ENCODE measurements around the gene IL34.
"Not testable (repeated sequence)": the region's sequence is repeated elsewhere in the genome, so short reads cannot be mapped to it uniquely, and the experiment has no call there.

Gene IL34

DNA sequence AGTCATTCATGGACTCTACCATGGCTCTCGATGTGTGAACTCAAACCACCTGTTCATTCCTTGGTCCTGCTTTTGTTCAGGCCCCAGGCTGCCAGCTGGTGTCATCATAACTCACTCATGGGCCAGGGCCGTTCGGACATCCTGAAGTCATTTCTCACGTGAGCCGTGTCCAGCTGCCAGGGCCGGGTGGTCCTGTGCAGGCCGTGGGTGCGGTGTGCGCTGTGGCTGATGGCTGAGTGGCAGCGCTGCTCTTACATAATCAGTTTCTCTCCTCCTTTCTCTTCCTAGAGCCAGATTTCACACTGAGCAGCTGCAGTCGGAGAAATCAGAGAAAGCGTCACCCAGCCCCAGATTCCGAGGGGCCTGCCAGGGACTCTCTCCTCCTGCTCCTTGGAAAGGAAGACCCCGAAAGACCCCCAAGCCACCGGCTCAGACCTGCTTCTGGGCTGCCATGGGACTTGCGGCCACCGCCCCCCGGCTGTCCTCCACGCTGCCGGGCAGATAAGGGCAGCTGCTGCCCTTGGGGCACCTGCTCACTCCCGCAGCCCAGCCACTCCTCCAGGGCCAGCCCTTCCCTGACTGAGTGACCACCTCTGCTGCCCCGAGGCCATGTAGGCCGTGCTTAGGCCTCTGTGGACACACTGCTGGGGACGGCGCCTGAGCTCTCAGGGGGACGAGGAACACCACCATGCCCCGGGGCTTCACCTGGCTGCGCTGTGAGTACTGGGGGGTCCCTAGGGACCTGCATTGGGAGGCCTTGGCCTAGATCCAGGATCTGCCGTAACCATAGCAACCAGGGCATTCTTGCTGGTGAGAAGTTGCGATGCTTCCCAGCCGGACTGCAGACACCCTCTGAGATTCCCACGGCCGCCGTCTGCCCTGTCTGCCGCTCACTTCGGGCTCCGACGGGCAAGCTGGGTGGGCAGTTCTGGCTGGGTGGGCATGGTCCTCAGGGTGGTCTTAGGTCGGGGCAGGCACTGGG, at the start of gene IL34:
Gene IL34 (plus strand): TSS at position 300 of the 982 bp plus-strand sequence. CDS start 389 bp downstream, at position 689.
- no peak for DNase-seq (ENCODE audit: low spot score)

DNA sequence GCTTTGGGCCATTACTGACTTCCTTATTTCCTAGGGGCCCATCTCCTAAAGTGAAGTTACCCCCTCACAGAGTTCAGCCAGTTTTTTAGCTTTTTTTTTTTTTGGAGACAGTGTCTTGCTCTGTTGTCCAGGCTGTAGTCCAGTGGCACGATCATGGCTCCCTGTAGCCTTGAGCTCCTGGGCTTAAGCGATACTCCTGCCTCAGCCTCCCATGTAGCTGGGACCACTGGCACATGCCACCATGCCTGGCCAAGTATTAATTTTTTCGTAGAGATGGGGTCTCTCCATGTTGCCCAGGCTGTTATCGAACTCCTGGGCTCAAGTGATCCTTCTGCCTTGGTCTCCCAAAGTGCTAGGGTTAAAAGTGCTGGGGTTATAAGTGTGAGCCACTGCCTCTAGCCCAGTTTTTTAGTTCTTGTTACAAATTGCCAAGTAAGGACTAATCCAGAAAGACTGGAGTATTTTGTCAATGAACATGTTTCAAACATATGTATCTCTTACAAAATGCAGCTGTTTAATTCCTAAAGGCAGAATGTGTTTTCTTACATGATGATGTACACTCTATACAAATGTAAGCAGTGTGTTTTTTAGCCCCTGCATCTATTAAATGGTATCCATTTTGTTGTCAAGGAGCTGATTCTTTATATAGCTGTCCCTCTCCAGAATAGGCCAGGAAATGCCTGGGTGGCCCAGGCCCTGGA, 49.1 kb upstream of the IL34 start:
- DNase-seq (ENCODE audit: low spot score) = no peak

DNA sequence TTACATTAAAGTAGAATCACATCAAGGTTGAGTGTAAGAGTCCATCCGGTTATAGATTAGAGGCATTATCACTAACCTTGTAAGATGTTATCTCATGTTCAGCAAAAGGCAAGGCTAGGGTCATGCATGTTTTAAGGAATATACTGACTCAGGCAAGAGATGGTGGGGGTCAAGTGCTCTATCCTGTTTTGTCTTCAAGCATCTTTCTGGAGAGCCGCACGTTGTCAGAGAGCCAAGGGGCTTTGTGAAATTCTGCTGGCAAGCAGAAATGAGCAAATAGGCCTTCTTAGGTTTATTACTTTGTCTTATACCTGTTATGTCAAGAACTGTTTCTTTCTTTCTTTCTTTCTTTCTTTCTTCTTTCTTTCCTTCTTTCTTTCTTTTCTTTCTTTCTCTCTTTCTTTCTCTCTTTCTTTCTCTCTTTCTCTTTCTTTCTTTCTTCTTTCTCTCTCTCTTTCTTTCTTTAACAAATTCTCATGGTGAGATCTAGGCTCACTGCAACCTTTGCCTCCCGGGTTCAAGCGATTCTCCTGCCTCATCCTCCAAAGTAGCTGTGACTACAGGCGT, 47.3 kb upstream of the IL34 start:
- no peak for DNase-seq (ENCODE audit: low spot score)

DNA sequence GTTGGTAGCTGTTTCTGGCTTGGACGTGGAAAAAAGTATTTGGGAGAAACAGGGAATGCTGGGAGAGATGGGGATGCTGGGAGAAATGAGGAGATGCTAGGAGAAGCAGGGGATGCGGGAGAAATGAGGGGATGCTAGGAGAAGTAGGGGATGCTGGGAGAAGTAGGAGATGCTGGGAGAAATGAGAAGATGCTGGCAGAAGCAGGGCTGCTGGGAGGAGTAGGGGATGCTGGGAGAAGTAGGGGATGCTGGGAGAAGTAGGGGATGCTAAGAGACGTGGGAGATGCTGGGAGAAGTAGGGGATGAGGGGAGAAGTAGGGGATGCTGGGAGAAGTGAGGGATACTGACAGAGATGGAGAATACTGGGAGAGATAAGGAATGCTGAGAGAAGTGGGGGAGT, 45.6 kb upstream of the IL34 start:
- DNase-seq (ENCODE audit: low spot score) = no peak

DNA sequence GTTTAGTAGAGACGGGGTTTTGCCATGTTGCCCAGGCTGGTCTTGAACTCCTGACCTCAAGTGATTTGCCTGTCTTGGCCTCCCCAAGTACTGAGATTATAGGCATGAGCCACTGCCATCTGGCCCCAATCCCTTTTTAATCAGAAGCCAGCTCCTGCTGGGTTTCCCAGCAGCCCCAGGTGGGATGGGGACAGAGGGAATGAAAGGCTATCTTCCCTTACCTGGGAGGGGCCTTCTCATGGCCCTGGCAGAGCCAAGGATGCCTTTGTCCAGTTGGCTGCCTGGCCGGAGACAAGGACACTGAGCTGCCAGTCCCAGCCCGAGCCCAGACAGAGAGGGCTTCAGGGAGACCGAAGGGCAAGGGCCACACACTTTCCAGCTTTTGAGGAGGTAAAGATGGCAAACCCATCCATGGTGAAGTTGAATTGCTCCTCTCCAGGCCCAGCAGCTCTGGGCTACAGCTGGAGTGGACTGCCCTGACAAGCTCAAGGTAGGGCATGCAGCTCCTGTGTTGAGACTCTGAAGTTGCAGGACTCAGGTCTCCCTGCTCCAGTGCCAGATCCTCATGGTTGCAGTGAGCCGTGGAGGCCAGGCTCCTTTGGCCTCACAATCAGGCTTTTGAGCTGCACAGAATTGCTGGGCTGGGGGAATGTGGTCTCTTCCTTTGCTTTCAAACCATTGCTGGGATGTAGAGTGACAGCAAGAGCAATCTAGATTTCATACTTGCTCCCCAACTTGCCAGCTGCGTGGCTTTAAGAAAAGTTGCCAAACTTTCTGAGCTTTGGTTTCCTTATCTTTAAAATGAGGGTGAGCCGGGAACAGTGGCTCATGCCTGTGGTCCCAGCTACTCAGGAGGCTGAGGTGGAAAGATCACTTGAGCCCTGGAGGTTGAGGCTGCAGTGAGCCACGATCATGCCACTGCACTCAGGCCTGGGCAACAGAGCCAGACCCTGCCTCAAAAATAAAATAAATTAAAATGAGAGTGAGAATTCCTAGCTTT, 44.5 kb upstream of the IL34 start:
- DNase-seq (ENCODE audit: low spot score) = no peak

DNA sequence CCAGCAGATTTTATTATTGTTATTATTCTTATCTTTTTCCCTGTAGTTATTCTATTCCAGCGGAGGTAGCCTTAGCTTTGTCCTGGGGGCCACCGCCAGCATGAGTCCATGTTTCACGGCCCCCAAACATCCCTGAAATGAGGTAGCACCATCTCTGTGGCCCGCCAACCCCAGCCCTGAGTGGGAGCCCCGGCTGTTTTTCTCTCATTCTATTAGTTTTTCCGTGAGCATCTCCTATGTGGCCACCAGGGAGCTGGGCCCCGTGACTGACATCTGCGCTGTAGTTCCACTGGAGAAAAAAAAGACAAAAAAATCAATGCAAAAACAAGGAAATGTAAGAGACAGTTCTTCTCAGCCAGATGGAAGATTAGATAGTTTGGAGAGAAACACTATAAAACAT, 43.5 kb upstream of the IL34 start:
- no peak for DNase-seq (ENCODE audit: low spot score)

DNA sequence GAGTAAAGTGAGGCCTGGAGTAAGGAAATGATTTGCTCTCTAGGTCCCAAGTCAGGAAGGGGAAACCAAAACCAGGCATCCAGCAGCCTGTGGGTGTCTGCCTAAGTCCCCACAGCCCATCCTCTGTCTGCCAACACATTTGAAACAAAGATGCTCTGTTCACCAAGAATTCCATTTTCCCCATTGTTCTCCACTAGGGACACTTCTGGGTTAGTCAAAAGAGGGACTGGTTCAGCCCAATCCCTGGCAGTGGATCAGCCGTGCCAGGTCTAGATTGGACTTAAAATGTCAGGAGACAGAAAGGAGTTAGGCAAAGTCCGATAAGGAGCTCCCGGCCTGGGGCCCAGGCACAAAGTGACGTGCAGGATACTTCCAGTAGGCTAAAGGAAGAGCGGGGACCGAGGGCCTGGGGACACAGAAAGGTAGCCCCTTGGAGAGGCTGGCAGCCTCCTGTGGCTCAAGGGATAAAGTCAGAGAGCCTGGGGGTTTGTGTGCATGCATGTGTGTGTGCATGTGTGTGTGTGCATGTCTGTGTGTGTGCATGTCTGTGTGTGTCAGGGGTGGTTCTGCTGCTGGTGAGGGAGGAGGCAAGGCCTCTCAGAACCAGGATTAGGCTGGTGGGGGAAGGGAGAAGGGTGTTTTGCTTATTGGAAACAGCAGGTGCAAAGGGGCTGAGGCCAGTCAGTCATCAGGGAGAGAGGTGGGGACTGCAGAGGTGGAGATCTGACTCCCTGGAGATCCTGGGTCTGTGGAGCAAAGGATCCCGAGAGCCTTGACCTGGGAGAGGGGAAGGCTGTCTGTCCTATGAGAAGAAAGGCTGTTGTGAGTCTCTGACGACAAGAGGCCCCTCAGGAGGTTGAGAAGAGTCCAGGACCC, 41.7 kb upstream of the IL34 start:
- no peak for DNase-seq (ENCODE audit: low spot score)

DNA sequence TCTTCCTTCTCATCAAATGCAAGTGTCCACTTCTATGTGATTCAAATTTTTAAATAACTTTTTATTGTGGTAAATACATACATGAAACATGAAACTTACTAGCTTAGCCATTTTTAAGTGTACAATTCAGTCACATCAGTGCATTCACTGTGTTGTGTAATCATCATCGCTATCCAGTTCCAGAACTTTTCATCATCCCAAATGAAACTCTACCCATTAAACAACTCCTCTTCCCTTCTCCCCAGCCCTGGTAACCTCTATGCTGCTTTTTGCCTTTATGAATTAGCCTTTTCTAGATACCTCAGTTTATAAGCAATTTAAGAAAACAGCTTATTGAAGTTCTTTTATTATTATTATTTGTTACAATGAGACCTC, 41.1 kb upstream of the IL34 start:
- no peak for DNase-seq (ENCODE audit: low spot score)

DNA sequence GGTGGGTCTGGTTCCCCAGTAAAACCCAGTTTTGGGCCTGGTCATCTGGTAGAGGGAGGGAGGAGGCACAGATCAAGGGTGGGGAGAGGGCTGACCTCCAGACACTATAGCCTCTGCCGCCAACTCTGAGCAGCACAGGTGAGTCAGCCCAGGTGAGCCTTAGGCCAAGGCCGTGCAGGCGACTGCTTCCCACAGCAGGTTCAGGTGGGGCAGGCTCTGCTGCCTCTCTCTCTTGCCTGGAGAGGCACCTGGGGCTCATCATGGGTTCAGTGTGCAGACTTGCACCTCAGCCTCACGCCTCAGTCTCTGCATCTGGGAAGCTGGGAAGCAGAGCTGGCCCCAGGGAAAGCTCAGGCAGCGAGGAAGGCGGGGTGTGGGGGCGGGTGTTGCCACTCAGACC, 37.8 kb upstream of the IL34 start:
- no peak for DNase-seq (ENCODE audit: low spot score)

DNA sequence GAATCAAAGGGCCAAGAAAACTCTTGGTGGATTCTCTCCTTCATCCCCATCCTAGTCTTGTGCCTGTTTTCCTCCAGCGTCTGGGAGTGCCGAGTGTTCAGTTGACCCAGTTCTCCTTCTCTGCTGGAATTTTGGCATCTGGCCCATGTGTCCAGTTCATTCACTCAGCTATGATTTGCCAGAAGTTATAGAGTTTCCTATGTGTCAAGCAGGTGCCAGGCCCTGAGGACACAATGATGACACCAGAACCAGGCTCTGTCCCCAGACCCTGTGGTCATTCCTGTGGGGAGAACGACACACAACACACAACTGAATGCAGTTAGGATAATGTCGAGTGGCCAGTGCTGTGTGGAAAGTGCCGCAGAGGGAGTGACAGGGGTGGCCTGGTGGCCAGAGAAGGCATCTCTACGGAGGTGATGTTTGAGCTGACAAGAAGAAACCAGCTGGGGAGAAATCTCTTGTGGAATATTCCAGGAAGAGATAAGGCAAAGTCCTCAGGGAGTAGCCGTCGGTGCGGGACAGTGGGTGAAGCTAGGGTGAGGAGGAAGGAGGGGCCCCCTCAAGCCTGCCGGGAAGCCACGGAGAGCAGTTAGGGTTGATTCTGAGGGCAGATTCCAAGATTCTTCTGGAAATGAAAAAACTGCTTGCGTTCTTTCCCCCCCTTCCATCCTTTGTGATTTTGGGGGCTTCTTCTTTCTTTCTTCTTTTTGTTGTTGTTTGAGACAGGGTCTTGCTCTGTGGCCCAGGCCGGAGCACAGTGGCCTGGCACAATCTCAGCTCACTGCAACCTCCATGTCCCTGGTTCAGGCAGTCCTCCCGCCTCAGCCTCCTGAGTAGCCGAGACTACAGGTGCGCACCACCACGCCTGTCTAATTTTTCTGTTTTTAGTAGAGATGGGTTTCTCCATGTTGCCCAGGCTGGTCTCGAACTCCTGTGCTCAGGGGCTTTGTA, 35.8 kb upstream of the IL34 start:
- no peak for DNase-seq (ENCODE audit: low spot score)

DNA sequence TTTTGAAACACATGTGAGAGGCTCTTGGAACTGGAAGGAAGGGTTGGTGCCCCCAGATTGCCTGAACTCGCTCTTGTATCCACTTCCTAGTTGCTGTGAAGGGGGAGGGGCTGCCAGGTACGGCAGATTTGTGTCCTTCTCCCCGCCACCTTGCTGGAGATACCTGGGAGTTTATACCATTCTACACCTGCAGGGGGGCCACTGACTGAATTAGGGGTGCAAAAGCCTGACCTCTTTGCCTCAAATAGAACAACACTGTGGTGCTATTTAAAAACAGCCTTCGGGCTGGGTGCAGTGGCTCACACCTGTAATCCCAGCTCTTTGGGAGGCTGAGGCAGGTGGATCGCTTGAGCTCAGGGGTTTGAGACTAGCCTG, 35.1 kb upstream of the IL34 start:
- no peak for DNase-seq (ENCODE audit: low spot score)

DNA sequence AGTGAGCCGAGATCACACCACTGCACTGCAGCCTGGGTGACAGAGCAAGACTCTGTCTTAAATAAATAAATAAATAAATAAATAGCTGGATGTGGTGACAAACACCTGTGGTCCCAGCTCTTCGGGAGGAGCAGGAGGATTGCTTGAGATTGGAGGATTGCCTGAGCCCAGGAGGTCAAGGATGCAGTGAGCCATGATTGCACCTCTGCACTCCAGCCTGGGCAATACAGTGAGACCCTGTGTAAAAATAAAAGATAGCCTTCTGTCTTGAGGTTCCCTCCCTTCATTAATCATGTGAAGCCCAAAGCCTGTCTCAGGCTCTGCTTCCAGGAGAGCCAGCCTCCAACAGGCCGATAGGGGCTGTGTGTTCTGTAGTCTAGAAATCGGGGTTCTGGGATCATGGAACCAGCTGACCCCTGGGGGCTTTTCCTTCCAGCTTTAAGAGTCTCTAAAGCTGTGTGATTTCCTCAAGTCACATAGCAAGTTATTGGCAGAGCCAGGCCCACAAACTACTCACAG, 34.5 kb upstream of the IL34 start:
- no peak for DNase-seq (ENCODE audit: low spot score)

DNA sequence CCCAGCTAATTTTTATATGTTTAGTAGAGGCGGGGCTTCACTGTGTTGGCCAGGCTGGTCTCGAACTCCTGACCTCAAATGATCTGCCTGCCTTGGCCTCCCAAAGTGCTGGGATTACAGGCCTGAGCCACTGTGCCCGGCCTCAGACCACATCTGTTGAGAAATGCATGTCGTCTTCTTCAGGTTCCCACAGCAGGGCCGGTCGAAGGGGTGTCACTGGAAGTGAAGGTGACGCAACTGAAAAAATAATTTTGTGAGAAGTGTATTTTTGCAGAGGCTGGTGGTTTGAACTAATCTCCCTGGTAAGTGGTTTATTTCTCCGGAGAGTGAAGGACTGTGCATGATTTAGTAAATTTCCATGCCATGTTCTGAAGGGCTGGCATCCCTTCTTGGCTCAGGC, 33.4 kb upstream of the IL34 start:
- no peak for DNase-seq (ENCODE audit: low spot score)

DNA sequence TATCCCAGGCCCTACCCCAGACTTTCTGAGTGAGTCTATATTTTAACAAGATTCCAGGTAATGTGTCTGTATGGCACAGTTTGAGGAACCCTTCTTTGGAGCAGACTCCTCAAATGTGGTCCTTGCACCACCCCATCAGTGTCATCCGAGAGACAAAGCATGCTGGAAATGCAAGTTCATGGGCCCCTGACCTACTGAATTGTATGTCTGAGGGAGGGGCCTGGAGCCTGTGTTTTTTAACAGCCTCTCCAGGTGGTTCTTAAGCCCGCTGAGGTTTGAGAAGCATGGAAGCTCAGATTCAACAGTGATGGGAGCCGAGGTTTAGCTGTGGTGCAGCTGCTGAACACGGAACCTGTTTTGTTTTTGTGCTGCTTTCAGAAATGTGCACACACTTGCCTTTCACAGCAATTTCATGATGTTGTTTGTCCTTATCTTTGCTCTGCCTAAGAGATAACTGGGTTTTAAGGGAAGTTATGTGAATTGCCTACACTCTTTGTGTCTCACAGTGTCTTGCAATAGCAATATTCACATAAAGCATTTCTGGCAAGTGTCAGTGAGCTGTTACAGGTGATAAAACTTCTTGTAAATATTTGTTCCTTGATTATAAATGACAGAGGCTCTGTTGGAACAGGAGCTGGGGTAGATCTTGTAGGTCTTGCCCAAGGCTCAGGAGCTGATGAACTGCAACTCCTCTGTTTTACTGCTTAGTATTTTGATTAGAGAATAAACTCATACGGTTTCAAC, 32.0 kb upstream of the IL34 start:
- DNase-seq (ENCODE audit: low spot score) = no peak

DNA sequence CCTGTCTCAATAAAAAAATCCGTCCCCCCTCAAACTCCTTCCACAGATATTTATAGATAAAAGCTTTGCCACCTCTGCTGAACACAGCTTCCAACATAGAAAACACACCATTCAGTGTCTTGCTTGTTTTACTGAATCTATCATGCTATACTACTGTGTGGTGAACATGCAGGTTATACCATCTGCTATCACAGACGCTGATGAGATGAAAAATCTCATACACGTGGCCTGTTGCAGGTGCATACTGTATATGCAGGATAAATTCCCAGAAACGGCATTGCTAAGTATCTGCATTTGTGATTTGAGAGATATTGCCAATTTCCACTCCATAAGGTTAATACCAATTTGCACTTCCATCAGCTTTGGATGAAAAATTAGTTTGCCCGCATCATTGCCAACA, 30.4 kb upstream of the IL34 start:
- no peak for DNase-seq (ENCODE audit: low spot score)

DNA sequence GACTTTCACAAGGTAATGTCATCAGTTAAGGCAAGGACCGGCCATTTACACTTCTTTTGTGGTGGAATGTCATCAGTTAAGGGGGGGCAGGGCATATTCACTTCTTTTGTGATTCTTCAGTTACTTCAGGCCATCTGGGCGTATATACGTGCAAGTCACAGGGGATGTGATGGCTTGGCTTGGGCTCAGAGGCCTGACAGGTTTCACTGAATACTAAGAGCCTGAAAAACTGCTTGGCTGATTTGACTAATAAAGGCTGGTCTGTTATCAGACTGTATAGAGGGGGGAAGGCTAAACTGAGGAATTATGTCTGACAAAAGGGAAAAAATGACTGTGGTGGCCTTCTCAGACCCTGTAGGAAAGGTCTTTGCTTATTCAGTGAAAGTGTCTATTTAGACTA, 24.5 kb upstream of the IL34 start:
- DNase-seq (ENCODE audit: low spot score) = not testable (repeated sequence)

DNA sequence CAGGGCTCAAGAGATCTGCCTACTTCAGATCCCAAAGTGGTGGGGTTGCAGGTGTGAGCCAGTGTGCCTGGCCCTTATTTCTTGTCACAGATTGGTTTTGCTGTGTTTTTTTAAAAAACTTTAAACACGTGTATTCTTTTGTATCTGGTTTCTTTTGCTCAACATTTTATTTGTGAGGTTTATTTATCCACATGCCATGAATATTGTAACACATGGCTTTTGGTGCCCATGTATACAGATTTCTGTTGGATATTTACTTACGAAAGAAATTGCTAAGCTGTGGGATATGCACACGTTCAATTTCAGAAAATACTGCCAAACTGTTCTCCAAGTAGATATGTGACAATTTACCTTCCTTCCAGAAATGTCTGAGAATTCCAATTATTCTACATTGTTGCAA, 18.7 kb upstream of the IL34 start:
- no peak for DNase-seq (ENCODE audit: low spot score)

DNA sequence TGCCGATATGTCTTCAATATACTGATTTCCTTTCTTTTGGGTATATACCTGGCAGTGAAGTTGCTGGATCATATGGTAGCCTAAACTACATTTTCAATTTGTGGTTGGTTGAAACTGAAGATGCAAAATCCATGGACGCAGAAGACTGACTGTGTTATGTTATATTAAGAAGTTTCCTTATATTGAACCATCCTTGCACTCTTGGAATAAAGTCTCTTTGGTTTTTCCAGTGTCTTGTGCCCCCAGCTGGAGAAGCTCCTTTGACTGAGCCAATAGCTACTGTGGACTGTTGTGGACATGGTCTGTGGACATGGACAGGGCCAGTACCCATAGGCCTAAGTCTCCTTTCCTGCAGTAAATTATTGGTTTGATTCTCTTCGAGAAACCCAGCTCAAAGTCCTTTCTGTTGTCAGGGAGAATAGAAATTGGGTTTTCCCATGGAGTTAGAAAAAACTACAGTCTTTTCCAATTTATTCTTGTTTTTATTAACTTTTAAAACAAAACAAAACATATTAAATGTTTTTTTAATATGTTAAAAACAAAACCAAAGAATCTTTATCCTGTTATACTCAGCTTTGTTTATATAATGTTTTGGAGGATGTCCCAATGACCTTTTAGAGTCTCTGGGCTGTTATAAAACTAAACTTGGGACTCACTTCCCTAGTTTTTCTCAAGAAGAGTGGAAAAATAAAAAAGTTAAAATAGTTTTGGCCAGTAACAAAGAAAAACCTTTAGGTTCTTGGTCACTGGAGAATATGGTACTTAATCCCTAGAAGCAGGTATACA, 15.2 kb upstream of the IL34 start:
- DNase-seq (ENCODE audit: low spot score) = no peak

Data from D341Med (cell line).